Head of caudate nucleus (tissue), 42 donors: ENCODE data around the gene TPST1.
A peak's percentile ranks its signal among the peaks of the same experiment; 100 is the strongest.
"Not testable (repeated sequence)": the region's sequence is repeated elsewhere in the genome, so short reads cannot be mapped to it uniquely, and the experiment has no call there.

Experiments used
- DNase-seq, 42 donors: peaks; one replicate each; pipeline versions ENCODE4 v3.0.0 to v3.0.0-alpha.2; 2020 to 2021; ENCODE audit warnings: mixed read lengths in 7 of 42
- intact Hi-C: fragments of 100-400 bp; cut with DNase I; formaldehyde crosslinking; loops from one replicate; pipeline ENCODE4 v1.15.0; 2022

The TPST1 gene

DNA sequence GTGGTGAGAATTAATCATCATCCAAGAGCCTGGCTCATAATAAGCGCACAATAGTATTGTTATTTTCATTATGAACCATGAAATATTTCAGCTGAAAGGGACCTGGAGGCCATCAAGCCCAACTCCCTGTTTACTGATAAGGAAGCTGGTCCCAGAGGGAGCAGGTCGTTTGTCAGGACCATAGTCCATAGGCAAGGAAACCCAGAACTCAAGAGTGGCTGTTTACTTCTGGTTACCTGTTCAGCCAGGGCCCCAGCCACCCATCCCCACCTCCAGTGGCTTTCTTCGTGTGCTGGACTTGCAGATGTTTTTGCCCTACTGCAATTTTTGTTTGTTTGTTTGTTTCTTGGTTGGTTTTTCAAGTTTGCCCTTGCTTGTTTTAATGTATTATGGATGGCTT, 152.0 kb downstream of the TPST1 start:
- intact Hi-C loops, result no loop called here
- DNase-seq, result no peak

DNA sequence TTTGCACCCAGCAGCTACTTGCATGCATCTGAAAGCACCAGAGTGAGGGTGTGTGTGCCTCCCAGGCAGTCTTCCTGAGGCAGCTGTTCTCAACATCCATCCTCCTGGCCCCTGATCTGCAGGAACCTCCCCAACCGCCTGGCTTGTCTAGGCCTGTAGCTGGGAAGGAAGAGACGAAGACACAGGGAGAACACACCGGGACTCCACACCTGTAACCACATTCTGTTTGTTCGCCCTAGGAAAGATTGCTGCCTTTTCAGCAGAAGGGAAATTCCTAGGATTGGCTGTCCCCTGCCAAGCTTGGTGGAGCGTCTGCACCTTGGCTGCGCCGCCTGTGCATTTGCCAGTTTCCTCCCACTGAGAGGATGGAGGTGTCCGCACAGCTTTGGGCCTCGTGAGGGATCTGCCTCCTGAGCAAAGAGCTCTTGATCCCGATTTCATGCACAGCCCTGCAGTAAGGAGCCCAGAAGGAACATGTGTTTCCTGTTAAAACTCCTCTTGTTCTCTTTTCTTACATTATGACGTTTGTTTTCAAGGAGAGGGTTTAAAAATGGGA, 154.6 kb downstream of the TPST1 start:
- intact Hi-C loops, result no loop called here

DNA sequence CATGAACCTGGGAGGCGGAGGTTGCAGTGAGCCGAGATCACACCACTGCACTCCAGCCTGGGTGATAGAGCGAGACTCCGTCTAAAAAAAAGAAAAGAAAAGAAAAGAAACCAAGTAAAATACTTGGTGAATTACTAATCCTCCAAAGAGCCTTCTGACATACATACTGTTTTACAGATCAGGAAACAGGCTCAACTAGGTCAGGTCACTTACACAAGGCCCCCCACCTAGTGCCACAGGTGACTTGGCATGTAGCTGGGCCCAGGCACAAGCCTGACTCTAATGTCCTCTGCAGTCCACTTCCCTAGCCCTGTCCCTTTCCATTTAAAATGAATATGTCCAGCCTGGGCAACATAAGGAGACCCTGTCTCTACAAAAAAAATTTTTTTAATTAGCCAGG, 157.0 kb downstream of the TPST1 start:
- intact Hi-C loops, result no loop called here
- DNase-seq, result no peak

More for the DNA sequence above, 154.6 kb downstream of the TPST1 start:
- peak in 1 of 42 donors; percentile 3 for DNase-seq

DNA sequence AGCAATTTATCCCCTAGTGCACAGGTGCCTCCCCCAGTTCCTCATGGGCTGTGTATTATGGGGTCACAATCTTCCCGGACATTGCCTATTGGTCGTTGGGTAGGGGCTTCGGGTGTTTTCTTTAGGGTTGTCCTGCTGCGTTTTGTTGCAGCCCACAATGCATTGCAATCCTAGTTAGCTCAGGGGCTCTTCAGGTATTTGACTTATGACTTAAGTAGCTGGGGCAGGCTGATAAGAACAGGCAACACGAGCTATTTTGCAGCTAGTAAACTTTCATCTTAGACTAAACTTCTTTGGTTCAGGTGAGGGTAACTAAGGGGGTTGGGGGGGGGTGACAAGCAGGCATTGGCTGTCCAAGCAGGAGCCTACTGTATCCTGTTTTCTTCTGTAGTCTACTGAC, 158.5 kb downstream of the TPST1 start:
- intact Hi-C loops, result no loop called here
- no peak for DNase-seq

DNA sequence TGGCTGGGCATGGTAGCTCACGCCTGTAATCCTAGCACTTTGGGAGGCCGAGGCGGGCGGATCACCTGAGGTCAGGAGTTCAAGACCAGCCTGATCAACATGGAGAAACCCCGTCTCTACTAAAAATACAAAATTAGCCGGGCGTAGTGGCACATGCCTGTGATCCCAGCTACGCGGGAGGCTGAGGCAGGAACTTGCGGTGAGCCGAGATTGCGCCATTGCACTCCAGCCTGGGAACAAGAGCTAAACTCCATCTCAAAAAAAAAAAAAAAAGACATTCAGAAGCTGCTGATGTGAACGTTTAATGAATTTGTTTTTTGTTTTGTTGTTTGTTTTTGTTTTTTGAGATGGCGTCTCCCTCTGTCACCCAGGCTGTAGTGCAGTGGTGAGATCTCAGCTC, 159.9 kb downstream of the TPST1 start:
- DNase-seq, intact Hi-C loops: not testable (repeated sequence)

DNA sequence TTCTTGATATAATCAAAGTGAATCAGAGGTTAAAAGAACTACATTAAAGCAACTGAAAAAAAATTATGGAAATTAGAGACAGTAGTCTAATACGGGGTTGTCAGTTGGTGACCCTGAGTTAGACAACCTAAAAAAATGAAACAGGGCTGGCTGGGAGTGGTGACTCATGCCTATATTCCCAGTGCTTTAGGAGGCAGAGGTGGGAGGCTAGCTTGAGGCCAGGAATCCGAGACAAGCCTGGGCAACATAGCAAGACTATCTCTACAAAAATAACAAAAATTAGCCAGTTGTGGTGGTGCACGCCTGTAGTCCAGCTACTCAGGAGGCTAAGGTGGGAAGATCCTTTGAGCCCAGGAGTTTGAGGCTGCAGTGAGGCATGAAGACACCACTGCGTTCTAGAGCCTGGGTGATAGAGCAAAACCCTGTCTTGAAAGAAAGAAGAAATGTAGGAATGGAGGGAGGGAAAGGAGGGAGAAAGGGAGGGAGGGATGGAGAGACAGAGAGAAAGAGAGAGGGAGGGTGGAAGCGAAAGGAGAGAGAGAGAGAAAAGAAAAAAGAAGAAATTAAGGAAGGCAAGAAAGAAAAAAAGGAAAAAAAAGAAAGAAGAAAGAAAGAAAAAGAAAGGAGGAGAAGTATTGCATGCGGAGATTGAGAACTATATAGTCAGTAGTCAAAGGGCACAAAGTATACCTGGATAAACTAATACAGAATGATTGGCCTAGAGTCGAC, 166.1 kb downstream of the TPST1 start:
- intact Hi-C loops, result no loop called here
- no peak for DNase-seq

DNA sequence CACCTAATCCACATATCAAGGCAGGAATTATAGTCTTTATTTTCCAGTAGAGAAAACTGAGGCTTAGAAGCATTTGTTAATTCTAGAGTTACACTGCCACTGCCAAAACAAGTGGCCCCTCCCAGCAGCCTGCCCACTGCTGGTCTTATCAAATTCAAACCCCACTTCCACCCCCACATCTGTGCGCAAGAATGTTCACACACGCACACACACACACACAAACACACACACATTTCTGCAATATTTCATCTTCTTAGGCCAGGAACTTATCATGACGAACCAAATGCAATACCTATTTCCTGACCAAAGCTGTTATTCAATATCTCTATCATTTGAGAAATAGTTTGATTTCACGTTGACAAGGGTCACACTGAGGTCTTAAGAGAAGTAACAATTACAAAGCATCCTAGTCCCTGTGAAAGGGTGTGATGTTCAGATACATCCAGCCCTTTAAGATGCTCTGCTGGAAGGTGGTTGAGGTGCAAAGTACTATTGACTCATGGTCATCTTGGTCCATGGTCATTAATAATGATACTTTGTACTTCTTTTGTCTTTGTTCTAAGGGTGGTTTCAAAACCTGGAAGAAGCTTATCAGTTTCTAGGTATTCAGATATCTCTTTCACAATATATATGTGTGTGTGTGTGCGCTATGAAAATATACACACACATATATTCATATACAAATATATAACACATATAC, 169.2 kb downstream of the TPST1 start:
- intact Hi-C loops, result not testable (repeated sequence)

DNA sequence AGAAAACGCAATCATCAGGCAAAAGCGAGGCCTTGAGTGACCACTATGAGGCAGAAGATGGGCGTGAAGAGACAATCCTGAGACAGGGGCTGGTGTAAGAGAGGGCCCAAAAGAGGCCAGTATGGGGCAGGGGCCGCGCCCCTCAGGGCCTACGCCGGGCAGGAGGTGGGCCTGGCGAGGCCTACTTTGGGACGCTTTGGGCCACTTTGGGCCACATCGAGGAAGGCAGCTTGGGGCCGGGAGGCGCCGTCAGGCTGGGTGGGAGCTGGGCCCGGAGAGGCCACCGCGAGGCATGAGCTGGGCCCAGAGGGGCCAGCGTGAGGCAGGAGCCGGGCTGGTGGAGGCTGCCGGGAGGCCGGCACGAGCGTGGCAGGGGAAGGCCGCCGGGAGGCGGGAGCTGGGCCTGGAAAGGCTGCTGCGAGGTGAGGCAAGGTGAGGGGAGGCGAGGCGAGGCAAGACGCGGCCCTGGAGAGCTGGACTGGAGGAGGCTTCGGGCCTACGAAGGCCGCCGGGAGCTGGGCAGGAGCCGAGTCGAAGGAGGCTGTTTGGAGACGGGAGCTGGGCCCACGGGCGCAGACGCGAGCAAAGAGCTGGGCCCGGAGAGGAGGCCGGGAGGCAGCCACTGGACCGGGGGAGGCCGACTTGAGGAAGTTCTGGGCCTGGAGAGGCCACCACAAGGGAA, 171.3 kb downstream of the TPST1 start:
- no peak for DNase-seq
- intact Hi-C loops, result no loop called here

More for the DNA sequence above, 169.2 kb downstream of the TPST1 start:
- not testable (repeated sequence) for DNase-seq

DNA sequence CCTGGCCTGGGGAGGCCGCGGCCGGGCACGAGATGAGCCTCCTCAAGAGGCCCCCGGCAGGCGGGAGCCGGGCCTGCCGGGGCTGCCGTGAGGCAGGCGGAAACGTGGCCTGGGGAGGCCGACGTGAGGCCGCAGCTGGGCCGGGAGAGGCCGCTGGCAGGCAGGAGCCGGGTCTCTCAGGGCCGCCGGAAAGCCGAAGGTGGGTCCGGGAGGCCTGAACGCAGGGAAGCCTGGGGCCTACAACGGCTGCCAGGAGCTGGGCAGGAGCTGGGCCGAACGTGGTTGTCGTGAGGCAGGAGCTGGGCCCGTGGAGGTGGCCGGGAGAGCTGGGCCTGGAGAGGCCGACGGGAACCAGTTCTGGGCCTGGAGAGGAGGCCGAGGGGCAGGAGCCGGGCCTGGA, 171.9 kb downstream of the TPST1 start:
- intact Hi-C loops, result no loop called here
- no peak for DNase-seq

DNA sequence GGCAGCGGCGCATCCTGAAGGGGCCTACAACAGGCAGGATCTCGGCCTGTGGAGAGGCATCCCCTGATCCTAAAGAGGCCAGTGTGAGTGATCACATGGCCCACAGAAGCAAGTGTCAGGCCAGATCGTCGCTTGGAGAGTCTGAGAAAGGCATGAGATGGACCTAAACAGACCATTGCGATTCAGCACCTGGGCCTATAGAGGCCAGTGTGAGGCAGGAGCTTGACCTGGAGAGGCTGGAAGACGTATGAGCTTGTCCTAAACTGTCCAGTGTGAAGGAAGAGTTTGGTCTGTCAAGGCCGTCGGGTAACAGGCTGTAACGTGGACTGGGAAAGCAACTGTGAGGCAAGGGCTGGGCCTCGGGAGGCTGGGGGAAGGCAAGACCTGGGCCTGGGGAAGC, 172.6 kb downstream of the TPST1 start:
- intact Hi-C loops, result no loop called here
- DNase-seq, result no peak

DNA sequence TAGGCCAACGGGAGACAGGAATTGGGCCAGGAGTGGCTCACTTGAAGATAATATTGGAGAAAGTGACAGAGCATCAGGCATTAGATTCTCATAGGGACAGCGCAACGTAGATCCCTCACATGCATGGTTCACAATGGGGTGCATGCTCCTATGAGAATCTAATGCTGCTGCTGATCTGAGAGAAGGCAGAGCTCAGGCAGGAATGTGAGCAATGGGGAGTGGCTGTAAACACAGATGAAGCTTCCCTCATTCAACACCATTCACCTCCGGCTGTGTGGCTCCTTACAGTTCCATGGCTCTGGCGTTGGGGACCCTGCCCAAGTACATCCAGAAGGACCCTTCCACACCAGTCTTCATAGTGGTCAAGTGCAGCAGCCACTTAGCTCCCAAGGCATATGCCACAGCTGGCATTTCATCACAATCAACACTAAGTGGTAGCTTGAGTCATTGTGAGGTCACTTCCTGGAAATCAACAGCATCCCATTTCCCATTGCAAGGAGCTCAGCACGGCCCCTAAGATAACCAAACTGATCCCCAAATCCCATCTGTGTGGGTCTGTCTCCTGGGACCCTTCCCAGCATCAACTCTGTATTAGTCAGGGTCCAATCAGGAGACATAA, 174.5 kb downstream of the TPST1 start:
- intact Hi-C loops, result no loop called here
- DNase-seq, result no peak

DNA sequence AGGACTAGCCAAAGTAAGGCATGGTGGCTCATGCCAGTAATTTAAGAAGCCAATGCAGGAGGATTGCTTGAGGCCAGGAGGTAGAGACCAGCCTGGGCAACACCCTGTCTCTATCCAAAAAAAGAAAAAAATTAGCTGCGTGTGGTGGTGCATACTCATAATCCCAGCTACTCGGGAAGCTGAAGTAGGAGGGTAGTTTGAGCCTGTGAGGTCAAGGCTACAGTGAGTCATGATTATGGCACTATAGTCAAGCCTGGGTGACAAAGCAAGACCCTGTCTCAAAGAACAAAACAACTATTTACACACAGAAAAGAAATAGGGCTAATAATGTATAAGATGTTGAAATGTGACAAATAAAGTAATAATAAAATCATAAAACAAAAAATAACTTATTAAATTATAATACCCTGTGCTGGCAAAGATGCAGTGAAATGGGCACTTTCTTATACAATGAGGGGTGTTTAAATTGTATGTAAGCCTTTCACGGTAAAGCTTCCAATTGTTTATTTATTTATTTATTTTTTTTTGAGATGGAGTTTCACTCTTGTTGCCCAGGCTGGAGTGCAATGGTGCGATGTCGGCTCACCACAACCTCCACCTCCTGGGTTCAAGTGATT, 175.2 kb downstream of the TPST1 start:
- no peak for DNase-seq
- intact Hi-C loops, result no loop called here

DNA sequence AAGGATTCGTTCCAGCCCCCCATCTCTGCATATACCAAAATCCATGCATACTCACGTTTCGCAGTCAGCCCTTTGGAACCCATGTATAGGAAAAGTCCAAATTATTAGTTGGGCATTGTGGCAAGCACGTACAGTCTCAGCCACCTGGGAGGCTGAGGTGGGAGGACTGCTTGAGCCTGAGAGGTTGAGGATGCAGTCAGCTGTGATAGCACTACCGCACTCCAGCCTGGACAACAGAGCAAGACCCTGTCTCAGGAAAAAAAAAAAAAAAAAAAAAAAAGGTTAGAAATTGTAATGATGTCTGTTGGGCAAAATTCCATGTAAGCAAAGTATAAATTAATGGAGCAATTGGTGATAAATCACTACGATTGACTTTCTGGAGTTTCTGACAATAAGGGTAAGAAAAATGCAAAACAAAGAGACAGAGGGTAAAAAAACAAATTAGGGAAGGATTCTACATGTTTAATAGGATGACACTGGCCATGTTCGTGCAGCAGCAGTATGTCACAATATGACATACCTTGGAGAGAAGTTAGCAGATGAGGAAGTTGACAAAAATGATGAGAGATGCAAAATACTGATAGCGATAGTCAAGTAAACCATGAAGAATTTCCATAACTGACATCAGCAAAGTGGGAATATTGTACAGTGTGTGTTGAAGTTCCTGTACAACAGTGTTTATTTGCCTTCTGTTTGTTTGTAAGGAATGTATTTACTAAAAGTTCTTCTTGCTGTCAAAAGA, 177.2 kb downstream of the TPST1 start:
- DNase-seq, intact Hi-C loops: not testable (repeated sequence)

DNA sequence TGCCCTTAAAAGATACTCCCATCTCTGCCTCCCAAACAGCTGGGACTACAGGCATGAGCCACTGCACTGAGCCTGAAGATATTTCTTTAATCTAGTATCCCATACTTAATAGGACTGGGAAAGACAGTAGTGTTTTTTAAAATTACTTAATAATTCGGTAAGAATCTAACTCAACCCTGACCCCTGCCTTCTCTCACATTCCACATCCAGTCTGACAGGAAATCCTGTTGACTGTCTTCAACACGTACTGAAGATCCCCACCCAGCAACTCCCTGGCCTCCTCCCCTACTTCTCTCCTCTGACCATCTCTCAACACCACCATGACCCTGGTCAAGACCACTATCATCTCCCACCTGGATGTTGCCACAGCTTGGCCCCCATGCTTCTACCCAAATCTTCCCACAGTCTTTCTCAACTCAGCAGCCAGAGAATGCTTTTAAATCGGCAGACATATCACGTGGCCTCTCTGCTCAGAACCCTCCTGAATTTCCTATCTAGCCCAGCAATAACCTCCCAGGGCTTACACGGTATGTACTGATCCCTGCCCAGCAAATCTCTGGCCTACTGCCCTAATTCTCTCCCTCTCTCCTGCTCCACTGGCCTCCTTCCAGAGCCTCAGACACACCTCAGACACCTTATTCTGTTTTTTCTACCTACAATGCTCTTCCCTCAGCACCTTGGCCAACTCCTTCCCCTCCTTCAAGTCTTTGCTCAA, 180.2 kb downstream of the TPST1 start:
- intact Hi-C loops, DNase-seq: not testable (repeated sequence)

DNA sequence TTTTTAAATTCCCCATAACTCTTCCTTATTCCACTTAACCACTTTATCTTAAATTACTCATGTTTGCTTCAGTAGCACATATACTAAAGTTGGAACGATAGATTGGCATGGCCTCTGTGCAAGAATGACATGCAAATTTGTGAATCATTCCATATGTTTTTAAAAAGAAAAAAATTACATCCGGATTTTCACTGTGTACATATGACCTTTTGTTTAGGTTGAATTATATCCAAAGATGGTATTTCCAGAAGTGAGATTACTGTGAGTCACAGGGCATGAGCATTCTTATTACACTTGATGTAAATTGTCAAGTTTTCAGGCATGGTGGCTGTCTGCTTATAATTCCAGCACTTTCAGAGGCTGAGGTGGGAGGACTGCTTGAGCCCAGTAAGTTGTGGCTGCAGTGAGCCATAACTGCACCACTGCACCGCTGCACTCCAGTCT, 190.0 kb downstream of the TPST1 start:
- intact Hi-C loops, result not testable (repeated sequence)
- peak in 1 of 42 donors; percentile 3 for DNase-seq

DNA sequence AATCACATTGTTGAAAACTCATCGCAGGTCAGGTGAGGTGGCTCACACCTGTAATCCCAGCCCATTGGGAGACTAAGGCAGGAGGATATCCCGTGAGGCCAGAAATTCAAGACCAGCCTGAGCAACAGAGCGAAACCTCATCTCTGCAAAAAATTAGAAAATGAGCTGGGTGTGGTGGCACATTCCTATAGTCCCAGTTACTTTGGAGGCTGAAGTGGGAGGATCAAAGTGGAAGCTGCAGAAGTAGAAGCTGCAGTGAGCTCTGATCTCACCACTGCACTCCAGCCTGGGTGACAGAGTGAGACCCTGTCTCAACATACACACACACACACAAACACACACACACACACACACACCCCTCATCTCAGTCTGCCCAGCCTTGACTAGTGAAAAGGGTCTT, 190.9 kb downstream of the TPST1 start:
- DNase-seq, result peak in 1 of 42 donors; percentile 22
- intact Hi-C loops, result not testable (repeated sequence)

DNA sequence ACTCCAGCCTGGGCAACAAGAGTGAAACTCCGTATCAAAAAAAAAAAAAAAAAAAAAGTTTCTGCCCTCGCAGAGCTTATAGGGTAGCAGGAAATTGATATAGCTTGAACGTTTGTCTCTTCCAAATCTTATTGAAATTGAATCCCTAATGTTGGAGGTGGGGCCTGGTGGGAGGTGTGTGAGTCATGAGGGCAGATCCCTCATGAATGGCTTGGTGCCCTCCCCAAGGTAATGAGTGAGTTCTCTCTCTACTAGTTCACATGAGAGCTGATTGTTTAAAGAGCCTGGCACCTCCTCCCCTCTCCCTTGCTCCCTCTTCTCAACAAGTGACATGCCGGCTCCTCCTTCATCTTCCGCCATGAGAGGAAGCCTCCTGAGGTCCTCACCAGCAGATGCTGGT, 193.7 kb downstream of the TPST1 start:
- peak in 33 of 42 donors; percentile 11 to 78 (median 41) for DNase-seq
- intact Hi-C loops, result not testable (repeated sequence)

DNA sequence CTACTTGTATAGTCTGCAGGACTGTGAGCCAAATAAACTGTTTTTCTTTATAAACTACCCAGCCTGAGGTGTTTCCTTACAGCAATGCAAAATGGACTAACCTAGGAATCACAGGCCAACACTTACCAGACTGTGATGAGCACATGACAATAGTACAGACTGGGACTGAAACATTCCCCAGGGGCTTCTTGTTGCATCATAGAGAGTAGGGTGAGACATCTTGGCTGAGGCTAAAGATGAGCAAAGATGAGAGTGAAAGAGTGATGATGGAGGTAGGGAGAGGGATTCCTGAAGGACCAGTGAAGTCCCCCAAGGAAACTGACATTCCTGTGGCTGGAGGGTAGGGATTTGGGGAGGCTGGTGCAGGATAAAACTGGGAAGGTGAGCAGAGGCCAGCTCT, 194.4 kb downstream of the TPST1 start:
- peak in 1 of 42 donors; percentile 2 for DNase-seq
- intact Hi-C loops, result no loop called here
